ENCODE measurements around the gene DCDC2B. TPM values are rescaled to one million over a fixed set of nuclear protein-coding genes. Genes with fewer than 3 reads are reported as not detected.

DCDC2B gene
- total RNA-seq, 1 donor from 2014 or later, result not detected

DNA sequence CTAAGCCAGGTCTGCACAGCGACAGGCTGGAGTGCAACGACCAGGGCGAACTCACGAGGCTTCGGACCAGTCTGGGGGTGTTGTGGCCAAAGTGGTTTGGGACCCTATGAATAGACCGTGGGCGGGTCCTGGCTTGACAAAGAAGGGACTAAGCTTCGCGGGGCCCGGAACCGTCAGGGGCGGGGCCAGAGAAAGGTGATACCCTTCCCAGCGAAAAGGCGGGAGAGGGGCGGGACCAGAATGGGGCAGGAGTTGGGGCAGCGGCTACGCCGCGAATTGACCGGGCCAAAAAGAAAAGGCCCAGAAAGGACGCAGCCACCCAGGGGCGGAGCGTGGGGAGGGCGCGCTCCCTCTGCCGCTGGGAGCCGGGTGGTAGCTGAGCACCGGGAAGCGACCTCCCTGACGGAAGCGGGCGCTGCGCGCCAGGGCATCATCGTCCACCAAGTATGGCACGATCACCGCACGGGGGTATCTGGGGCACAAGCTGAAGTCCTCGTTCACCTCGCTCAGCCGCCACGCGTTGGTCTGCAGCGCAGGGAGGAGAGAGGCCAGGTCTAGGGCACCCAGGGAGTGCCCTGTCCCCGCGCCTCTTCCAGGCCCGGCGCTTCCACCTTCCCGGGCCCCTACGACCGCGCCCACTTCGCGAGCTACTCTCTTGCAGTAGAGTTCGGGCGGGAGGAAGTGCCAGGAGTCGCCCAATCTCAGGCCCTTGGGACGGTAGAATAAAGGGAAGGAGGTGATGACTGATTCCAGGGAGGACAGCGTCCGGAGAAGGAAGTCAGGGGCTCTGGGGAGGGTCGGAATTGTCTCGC is 31.5 kb downstream of the DCDC2B start:
- Histone ChIP-seq H3K27ac (peak overlapping the region; percentile 87 to 89), H3K4me3 (peak overlapping the region; percentile 69 to 78), H3K27me3 (no peaks in the 10 kb centered on the region), H3K9me3 (no peaks in the 10 kb centered on the region), H3K36me3 (no peaks in the 10 kb centered on the region), H3K4me1 (peaks cover 0 to 8% of the 10 kb centered on the region in 2 donors)
- intact Hi-C loops (cut with DNase I), result loop anchor here (1.0 to 5.0 kb wide), 5 partner anchors 18 to 133 kb away; partner anchors contain the start of genes EIF3I, HDAC1, KPNA6 and TMEM234
- TF ChIP-seq, protein P1, sequence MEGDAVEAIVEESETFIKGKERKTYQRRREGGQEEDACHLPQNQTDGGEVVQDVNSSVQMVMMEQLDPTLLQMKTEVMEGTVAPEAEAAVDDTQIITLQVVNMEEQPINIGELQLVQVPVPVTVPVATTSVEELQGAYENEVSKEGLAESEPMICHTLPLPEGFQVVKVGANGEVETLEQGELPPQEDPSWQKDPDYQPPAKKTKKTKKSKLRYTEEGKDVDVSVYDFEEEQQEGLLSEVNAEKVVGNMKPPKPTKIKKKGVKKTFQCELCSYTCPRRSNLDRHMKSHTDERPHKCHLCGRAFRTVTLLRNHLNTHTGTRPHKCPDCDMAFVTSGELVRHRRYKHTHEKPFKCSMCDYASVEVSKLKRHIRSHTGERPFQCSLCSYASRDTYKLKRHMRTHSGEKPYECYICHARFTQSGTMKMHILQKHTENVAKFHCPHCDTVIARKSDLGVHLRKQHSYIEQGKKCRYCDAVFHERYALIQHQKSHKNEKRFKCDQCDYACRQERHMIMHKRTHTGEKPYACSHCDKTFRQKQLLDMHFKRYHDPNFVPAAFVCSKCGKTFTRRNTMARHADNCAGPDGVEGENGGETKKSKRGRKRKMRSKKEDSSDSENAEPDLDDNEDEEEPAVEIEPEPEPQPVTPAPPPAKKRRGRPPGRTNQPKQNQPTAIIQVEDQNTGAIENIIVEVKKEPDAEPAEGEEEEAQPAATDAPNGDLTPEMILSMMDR (IDR thresholded peaks at IDR 0.05), result peak in 2 of 3 experiments; percentile 30 to 35
- peak; percentile 51 to 92 for DNase-seq (ENCODE audit: low spot score in 2 of 2)

DNA sequence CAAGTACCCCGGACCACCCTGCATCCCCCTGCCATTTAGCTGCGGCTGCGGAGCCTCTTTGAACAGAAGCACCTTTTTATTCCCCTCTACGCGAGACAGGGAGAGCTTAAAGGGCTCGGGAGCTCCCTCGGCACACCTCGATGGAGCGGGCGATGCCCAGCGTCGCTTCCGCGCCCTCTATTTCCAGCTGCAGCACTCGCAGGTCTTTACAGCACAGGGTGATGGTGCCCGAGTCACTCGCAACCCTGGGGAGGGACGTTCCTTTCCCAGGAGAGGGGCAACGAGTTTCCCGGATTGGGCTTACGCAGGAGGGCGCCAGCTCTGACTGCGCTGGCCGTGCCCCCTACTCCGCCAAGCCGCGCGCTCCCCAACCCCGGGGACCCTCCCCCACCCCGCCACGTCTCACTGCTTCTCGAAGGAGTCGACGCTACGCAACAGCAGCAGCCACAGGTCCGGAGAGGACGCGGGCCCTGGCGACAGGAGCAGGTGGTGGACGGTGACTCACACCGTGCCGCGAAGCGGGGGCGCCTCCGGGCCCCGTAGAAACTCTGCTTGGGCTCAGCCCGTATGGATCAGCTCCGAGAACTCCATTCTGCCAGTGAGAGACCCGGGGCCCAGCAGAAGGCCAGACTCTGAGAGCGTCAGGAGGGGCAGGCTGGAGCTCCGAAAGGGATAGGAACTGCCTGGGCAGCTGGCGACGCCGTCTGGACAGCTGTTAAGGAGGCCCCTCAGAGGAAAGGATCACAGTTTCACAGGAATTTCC is 32.3 kb downstream of the DCDC2B start:
- Histone ChIP-seq H3K4me1 (peaks cover 0 to 8% of the 10 kb centered on the region in 2 donors), H3K36me3 (no peaks in the 10 kb centered on the region), H3K4me3 (peak overlapping the region; percentile 69 to 78), H3K27ac (peak overlapping the region; percentile 87 to 89), H3K9me3 (no peaks in the 10 kb centered on the region), H3K27me3 (no peaks in the 10 kb centered on the region)
- TF ChIP-seq, protein P1 (IDR thresholded peaks at IDR 0.05), result no peak
- peak; percentile 47 to 87 for DNase-seq (ENCODE audit: low spot score in 2 of 2)
- intact Hi-C loops (cut with DNase I), result loop anchor here (2.0 to 5.0 kb wide), 3 partner anchors 52 to 134 kb away; partner anchors contain the start of genes HDAC1, KPNA6 and TXLNA

DNA sequence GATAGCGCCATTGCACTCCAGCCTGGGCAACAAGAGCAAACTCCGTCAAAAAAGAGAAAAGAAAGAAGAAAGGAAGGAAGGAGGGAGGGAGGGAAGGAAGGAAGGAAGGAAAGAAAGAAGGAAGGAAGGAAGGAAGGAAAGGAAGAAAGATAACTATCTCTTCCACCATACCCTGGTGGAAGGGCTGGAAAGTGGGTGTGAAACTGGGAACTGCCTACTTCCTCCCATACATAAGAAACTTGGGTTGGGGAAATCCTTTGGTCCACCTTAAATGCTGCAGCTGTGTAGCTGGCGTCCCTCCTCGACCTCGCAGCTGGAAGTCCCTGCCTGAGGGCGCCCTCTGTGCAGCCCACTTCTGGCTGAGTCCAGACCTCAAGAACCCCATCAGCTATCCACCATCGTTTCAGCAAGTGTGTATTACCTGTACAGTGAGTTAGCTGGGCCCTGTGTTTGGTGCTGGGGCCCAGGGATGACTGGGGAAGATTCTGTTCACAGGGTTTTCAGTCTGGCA is 33.5 kb downstream of the DCDC2B start:
- Histone ChIP-seq H3K4me1 (peaks cover 0 to 8% of the 10 kb centered on the region in 2 donors), H3K27me3 (no peaks in the 10 kb centered on the region), H3K36me3 (no peaks in the 10 kb centered on the region), H3K9me3 (no peaks in the 10 kb centered on the region), H3K27ac (peak overlapping the region; percentile 87 to 89), H3K4me3 (peak overlapping the region in 1 of 2 donors; percentile 16)
- intact Hi-C loops (cut with DNase I), result loop anchor here (5.0 kb wide), 1 partner anchor 135 kb away; the partner anchor contains the start of gene KPNA6
- TF ChIP-seq, protein P1 (IDR thresholded peaks at IDR 0.05), result no peak
- peak in 1 of 2 donors; percentile 66 for DNase-seq (ENCODE audit: low spot score in 2 of 2)

DNA sequence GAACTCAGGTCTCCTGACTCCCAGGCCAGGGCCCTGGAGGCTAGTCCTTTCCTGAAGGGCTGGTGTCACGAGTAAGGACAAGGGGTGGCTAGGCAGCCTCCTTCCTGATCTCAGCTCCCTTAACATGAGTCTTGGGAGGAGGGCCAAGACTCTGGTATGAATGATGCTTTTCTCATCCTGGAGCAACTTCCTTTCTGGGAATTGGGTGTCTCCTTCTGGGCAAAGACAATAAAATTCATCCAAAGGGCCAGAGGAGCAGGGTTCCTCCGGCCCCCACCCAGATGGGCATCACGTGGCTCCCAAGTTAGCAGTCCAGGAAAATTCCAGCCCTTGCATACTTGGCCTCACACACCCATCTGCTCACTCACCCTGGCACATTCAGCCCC is 38.0 kb downstream of the DCDC2B start, which contains the start of gene FAM167B:
FAM167B (plus strand) TSS at position 335 of the 386 bp plus-strand sequence. CDS start 200 bp downstream, outside the sequence.
- intact Hi-C loops (cut with DNase I), result no loop called here
- H3K36me3 ChIP-seq, result no peaks in the 10 kb centered on the region
- H3K4me3 ChIP-seq, result no peak within 1 kb of the TSS
- peaks cover 3 to 5% of the 10 kb centered on the region in 2 donors for H3K4me1 ChIP-seq
- peak in 1 of 2 donors; percentile 76 for DNase-seq (ENCODE audit: low spot score in 2 of 2)
- no peaks in the 10 kb centered on the region for H3K27me3 ChIP-seq
- peak within 1 kb of the TSS; percentile 62 to 64 for H3K27ac ChIP-seq
- H3K9me3 ChIP-seq, result no peaks in the 10 kb centered on the region
- TF ChIP-seq, protein P1 (IDR thresholded peaks at IDR 0.05), result no peak

DNA sequence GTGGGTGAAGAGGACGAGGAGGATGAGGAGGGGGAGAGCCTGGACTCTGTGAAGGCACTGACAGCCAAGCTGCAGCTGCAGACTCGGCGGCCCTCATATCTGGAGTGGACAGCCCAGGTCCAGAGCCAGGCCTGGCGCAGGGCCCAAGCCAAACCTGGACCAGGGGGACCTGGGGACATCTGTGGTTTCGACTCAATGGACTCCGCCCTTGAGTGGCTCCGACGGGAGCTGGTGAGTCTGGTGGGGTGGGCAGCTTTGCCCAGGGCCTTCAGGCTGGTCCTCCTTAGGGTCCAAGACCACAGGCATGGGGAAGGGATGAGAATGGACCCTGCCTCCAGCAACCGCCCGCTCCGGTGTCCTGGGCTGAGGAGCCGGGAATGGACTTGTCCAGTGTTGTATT is 38.6 kb downstream of the DCDC2B start:
- H3K27me3 ChIP-seq, result no peaks in the 10 kb centered on the region
- intact Hi-C loops (cut with DNase I), result no loop called here
- H3K9me3 ChIP-seq, result no peaks in the 10 kb centered on the region
- peak overlapping the region; percentile 62 to 64 for H3K27ac ChIP-seq
- DNase-seq (ENCODE audit: low spot score in 2 of 2), result no peak
- TF ChIP-seq, protein P1 (IDR thresholded peaks at IDR 0.05), result no peak
- H3K4me1 ChIP-seq, result peaks cover 0 to 5% of the 10 kb centered on the region in 2 donors
- no peaks in the 10 kb centered on the region for H3K36me3 ChIP-seq
- H3K4me3 ChIP-seq, result no peak overlapping the region

Data from ascending aorta (tissue), 2 donors.